Measurements from ENCODE around the gene TMPRSS9.

Gene TMPRSS9

GRCh38 chr19:2443116-2443784 lies 83.2 kb downstream of the TMPRSS9 start:
- no peak overlapping the region for H3K4me3 ChIP-seq (ENCODE audit: low read depth, low read length)
- H3K36me3 ChIP-seq (ENCODE audit: control insufficient read depth, insufficient read depth, low read length), result peaks cover 37% of the 10 kb centered on the region
- H3K27me3 ChIP-seq (ENCODE audit: control insufficient read depth, insufficient read depth, low read length), result no peaks in the 10 kb centered on the region
- H3K9ac ChIP-seq (ENCODE audit: low read depth, low read length), result no peak overlapping the region
- H3K4me1 ChIP-seq (ENCODE audit: control insufficient read depth, insufficient read depth, low read length), result no peaks in the 10 kb centered on the region
- H3K9me3 ChIP-seq (ENCODE audit: control insufficient read depth, insufficient read depth, low read length), result no peaks in the 10 kb centered on the region

GRCh38 chr19:2443785-2444182 lies 83.7 kb downstream of the TMPRSS9 start:
- H3K9ac ChIP-seq (ENCODE audit: low read depth, low read length), result no peak overlapping the region
- no peaks in the 10 kb centered on the region for H3K4me1 ChIP-seq (ENCODE audit: control insufficient read depth, insufficient read depth, low read length)
- no peaks in the 10 kb centered on the region for H3K27me3 ChIP-seq (ENCODE audit: control insufficient read depth, insufficient read depth, low read length)
- no peaks in the 10 kb centered on the region for H3K9me3 ChIP-seq (ENCODE audit: control insufficient read depth, insufficient read depth, low read length)
- H3K4me3 ChIP-seq (ENCODE audit: low read depth, low read length), result no peak overlapping the region
- H3K36me3 ChIP-seq (ENCODE audit: control insufficient read depth, insufficient read depth, low read length), result peaks cover 35% of the 10 kb centered on the region

- H3K27me3 ChIP-seq (ENCODE audit: control insufficient read depth, insufficient read depth, low read length), result no peaks in the 10 kb centered on the region
- no peaks in the 10 kb centered on the region for H3K4me1 ChIP-seq (ENCODE audit: control insufficient read depth, insufficient read depth, low read length)
- no peak overlapping the region for H3K4me3 ChIP-seq (ENCODE audit: low read depth, low read length)
- no peak overlapping the region for H3K9ac ChIP-seq (ENCODE audit: low read depth, low read length)
- peaks cover 38% of the 10 kb centered on the region for H3K36me3 ChIP-seq (ENCODE audit: control insufficient read depth, insufficient read depth, low read length)
- H3K9me3 ChIP-seq (ENCODE audit: control insufficient read depth, insufficient read depth, low read length), result no peaks in the 10 kb centered on the region
Measured at GRCh38 chr19:2444251-2445002, 84.4 kb downstream of the TMPRSS9 start.

- Histone ChIP-seq H3K9me3 (ENCODE audit: control insufficient read depth, insufficient read depth, low read length) (no peaks in the 10 kb centered on the region), H3K9ac (ENCODE audit: low read depth, low read length) (no peak overlapping the region), H3K4me1 (ENCODE audit: control insufficient read depth, insufficient read depth, low read length) (no peaks in the 10 kb centered on the region), H3K36me3 (ENCODE audit: control insufficient read depth, insufficient read depth, low read length) (peaks cover 32% of the 10 kb centered on the region), H3K27me3 (ENCODE audit: control insufficient read depth, insufficient read depth, low read length) (no peaks in the 10 kb centered on the region), H3K4me3 (ENCODE audit: low read depth, low read length) (no peak overlapping the region)
Measured at GRCh38 chr19:2446381-2446780, 86.3 kb downstream of the TMPRSS9 start.

GRCh38 chr19:2449019-2449418 lies 89.0 kb downstream of the TMPRSS9 start:
- H3K4me1 ChIP-seq (ENCODE audit: control insufficient read depth, insufficient read depth, low read length), result no peaks in the 10 kb centered on the region
- H3K27me3 ChIP-seq (ENCODE audit: control insufficient read depth, insufficient read depth, low read length), result no peaks in the 10 kb centered on the region
- no peak overlapping the region for H3K4me3 ChIP-seq (ENCODE audit: low read depth, low read length)
- no peaks in the 10 kb centered on the region for H3K9me3 ChIP-seq (ENCODE audit: control insufficient read depth, insufficient read depth, low read length)
- H3K9ac ChIP-seq (ENCODE audit: low read depth, low read length), result no peak overlapping the region
- peaks cover 18% of the 10 kb centered on the region for H3K36me3 ChIP-seq (ENCODE audit: control insufficient read depth, insufficient read depth, low read length)

GRCh38 chr19:2451138-2451537 lies 91.1 kb downstream of the TMPRSS9 start:
- Histone ChIP-seq H3K4me1 (ENCODE audit: control insufficient read depth, insufficient read depth, low read length) (no peaks in the 10 kb centered on the region), H3K9me3 (ENCODE audit: control insufficient read depth, insufficient read depth, low read length) (no peaks in the 10 kb centered on the region), H3K36me3 (ENCODE audit: control insufficient read depth, insufficient read depth, low read length) (peaks cover 9% of the 10 kb centered on the region), H3K27me3 (ENCODE audit: control insufficient read depth, insufficient read depth, low read length) (no peaks in the 10 kb centered on the region), H3K4me3 (ENCODE audit: low read depth, low read length) (no peak overlapping the region), H3K9ac (ENCODE audit: low read depth, low read length) (no peak overlapping the region)

- H3K9me3 ChIP-seq (ENCODE audit: control insufficient read depth, insufficient read depth, low read length), result no peaks in the 10 kb centered on the region
- H3K4me3 ChIP-seq (ENCODE audit: low read depth, low read length), result no peak overlapping the region
- no peak overlapping the region for H3K9ac ChIP-seq (ENCODE audit: low read depth, low read length)
- no peaks in the 10 kb centered on the region for H3K4me1 ChIP-seq (ENCODE audit: control insufficient read depth, insufficient read depth, low read length)
- H3K27me3 ChIP-seq (ENCODE audit: control insufficient read depth, insufficient read depth, low read length), result no peaks in the 10 kb centered on the region
- H3K36me3 ChIP-seq (ENCODE audit: control insufficient read depth, insufficient read depth, low read length), result peaks cover 9% of the 10 kb centered on the region
Measured at GRCh38 chr19:2451741-2452140, 91.7 kb downstream of the TMPRSS9 start.

GRCh38 chr19:2453431-2454025 lies 93.5 kb downstream of the TMPRSS9 start:
- H3K4me3 ChIP-seq (ENCODE audit: low read depth, low read length), result no peak overlapping the region
- H3K9ac ChIP-seq (ENCODE audit: low read depth, low read length), result no peak overlapping the region

GRCh38 chr19:2454199-2454961 lies 94.3 kb downstream of the TMPRSS9 start:
- peak overlapping the region; percentile 24 for H3K9ac ChIP-seq (ENCODE audit: low read depth, low read length)
- H3K9me3 ChIP-seq (ENCODE audit: control insufficient read depth, insufficient read depth, low read length), result no peaks in the 10 kb centered on the region
- H3K36me3 ChIP-seq (ENCODE audit: control insufficient read depth, insufficient read depth, low read length), result peaks cover 6% of the 10 kb centered on the region
- no peaks in the 10 kb centered on the region for H3K4me1 ChIP-seq (ENCODE audit: control insufficient read depth, insufficient read depth, low read length)
- no peak overlapping the region for H3K4me3 ChIP-seq (ENCODE audit: low read depth, low read length)
- no peaks in the 10 kb centered on the region for H3K27me3 ChIP-seq (ENCODE audit: control insufficient read depth, insufficient read depth, low read length)

More at GRCh38 chr19:2453431-2454025, 93.5 kb downstream of the TMPRSS9 start:
- H3K9me3 ChIP-seq (ENCODE audit: control insufficient read depth, insufficient read depth, low read length), result no peaks in the 10 kb centered on the region
- H3K4me1 ChIP-seq (ENCODE audit: control insufficient read depth, insufficient read depth, low read length), result no peaks in the 10 kb centered on the region
- no peaks in the 10 kb centered on the region for H3K27me3 ChIP-seq (ENCODE audit: control insufficient read depth, insufficient read depth, low read length)
- peaks cover 9% of the 10 kb centered on the region for H3K36me3 ChIP-seq (ENCODE audit: control insufficient read depth, insufficient read depth, low read length)

- Histone ChIP-seq H3K36me3 (ENCODE audit: control insufficient read depth, insufficient read depth, low read length) (peaks cover 6% of the 10 kb centered on the region), H3K9me3 (ENCODE audit: control insufficient read depth, insufficient read depth, low read length) (no peaks in the 10 kb centered on the region), H3K27me3 (ENCODE audit: control insufficient read depth, insufficient read depth, low read length) (no peaks in the 10 kb centered on the region), H3K9ac (ENCODE audit: low read depth, low read length) (peak overlapping the region; percentile 83), H3K4me3 (ENCODE audit: low read depth, low read length) (peak overlapping the region; percentile 73), H3K4me1 (ENCODE audit: control insufficient read depth, insufficient read depth, low read length) (no peaks in the 10 kb centered on the region)
Measured at GRCh38 chr19:2454962-2455850, 95.1 kb downstream of the TMPRSS9 start.

Measured in iPS-15b (cell line).